ENCODE data around the gene UBASH3B. TPM values are rescaled to one million over a fixed set of nuclear protein-coding genes. Genes with fewer than 3 reads are reported as not detected.

Gene UBASH3B
- total RNA-seq, 1 donor from 2014 or later, result 62.1 TPM

DNA sequence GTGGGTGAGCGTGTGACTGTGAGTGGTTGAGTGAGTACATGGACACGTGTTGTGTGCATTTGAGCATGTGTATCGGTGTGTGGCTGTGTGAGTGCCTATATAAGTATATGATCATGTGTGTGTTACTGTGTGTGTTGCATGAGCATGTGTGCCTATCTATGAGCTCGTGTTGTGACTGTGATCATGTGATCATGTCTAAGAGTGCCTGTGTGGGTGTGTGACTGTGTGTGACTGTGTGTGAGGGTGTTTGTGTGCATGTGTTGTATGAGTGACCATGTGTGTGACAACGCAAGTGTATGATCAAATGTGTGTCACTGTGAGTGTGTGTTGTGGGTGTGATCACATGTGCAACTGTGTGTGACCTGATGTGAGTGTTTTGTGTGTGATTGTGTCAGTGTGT, 88.8 kb downstream of the UBASH3B start:
- peaks cover 5% of the 10 kb centered on the region for H3K36me3 Mint-ChIP-seq (ENCODE audit: low read depth, unreplicated experiment)
- no peaks in the 10 kb centered on the region for H3K9me3 ChIP-seq (ENCODE audit: insufficient read depth, low read depth, low read length)
- no peak overlapping the region for H3K4me3 Mint-ChIP-seq (ENCODE audit: unreplicated experiment)
- H4K20me1 ChIP-seq (ENCODE audit: insufficient read depth, low read length), result peaks cover 63% of the 10 kb centered on the region
- no peak overlapping the region for H3K27ac ChIP-seq (ENCODE audit: low read depth, low read length)
- no peak overlapping the region for H3K27ac Mint-ChIP-seq (ENCODE audit: unreplicated experiment)
- H3K4me1 ChIP-seq (ENCODE audit: insufficient read depth, low read length), result peaks cover 42% of the 10 kb centered on the region
- FAIRE-seq (no peak), DNase-seq (ENCODE audit: low read depth) (no peak)
- no peaks in the 10 kb centered on the region for H3K27me3 ChIP-seq (ENCODE audit: insufficient read depth, low read length)
- H3K9me3 Mint-ChIP-seq (ENCODE audit: unreplicated experiment), result no peaks in the 10 kb centered on the region
- H3K4me2 ChIP-seq (ENCODE audit: low read length), result no peak overlapping the region
- peaks cover 39% of the 10 kb centered on the region for H3K4me1 Mint-ChIP-seq (ENCODE audit: low read depth, unreplicated experiment)
- no peaks in the 10 kb centered on the region for H3K27me3 Mint-ChIP-seq (ENCODE audit: low read depth, unreplicated experiment)
- H3K9ac ChIP-seq (ENCODE audit: low read length), result peak overlapping the region; percentile 26
- H3K36me3 ChIP-seq (ENCODE audit: insufficient read depth, low read length), result no peaks in the 10 kb centered on the region
- no peak overlapping the region for H2AFZ ChIP-seq (ENCODE audit: low read depth, low read length)
- no peak overlapping the region for H3K4me3 ChIP-seq (ENCODE audit: insufficient read depth, low read depth, low read length)
- peaks cover 71% of the 10 kb centered on the region for H3K79me2 ChIP-seq (ENCODE audit: insufficient read depth, low read length)
- TF ChIP-seq, protein P1, sequence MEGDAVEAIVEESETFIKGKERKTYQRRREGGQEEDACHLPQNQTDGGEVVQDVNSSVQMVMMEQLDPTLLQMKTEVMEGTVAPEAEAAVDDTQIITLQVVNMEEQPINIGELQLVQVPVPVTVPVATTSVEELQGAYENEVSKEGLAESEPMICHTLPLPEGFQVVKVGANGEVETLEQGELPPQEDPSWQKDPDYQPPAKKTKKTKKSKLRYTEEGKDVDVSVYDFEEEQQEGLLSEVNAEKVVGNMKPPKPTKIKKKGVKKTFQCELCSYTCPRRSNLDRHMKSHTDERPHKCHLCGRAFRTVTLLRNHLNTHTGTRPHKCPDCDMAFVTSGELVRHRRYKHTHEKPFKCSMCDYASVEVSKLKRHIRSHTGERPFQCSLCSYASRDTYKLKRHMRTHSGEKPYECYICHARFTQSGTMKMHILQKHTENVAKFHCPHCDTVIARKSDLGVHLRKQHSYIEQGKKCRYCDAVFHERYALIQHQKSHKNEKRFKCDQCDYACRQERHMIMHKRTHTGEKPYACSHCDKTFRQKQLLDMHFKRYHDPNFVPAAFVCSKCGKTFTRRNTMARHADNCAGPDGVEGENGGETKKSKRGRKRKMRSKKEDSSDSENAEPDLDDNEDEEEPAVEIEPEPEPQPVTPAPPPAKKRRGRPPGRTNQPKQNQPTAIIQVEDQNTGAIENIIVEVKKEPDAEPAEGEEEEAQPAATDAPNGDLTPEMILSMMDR (IDR thresholded peaks at IDR 0.05; ENCODE audit: insufficient read depth, low read depth, low read length), result no peak
- no peak for TF ChIP-seq EZH2 (IDR thresholded peaks at IDR 0.05; ENCODE audit: insufficient read depth, low read length)

DNA sequence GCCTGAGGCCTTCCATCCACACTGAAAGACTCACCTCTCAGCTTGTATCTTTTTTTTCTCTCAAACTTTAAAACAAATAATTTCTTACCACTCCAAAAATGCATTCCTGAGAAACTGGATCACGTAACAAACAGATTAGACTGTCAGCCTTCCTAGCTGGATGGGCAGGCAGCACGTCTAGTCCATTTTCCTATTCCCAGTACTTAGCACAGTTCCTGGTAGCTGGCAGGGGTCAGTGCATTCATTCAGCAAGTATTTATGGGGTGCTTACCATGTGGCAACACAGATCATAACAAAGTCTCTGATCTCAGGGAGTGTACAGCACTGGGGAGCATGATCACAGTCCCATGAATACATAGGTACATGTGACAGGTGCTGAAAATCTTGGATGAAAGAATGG, 89.6 kb downstream of the UBASH3B start:
- Histone ChIP-seq H3K79me2 (ENCODE audit: insufficient read depth, low read length) (peaks cover 68% of the 10 kb centered on the region), H2AFZ (ENCODE audit: low read depth, low read length) (no peak overlapping the region), H3K4me1 (ENCODE audit: insufficient read depth, low read length) (peaks cover 43% of the 10 kb centered on the region), H3K27me3 (ENCODE audit: insufficient read depth, low read length) (no peaks in the 10 kb centered on the region), H3K4me3 (ENCODE audit: insufficient read depth, low read depth, low read length) (no peak overlapping the region), H3K27ac (ENCODE audit: low read depth, low read length) (no peak overlapping the region), H3K4me2 (ENCODE audit: low read length) (no peak overlapping the region), H3K36me3 (ENCODE audit: insufficient read depth, low read length) (no peaks in the 10 kb centered on the region), H3K9me3 (ENCODE audit: insufficient read depth, low read depth, low read length) (no peaks in the 10 kb centered on the region), H3K9ac (ENCODE audit: low read length) (no peak overlapping the region), H4K20me1 (ENCODE audit: insufficient read depth, low read length) (peaks cover 64% of the 10 kb centered on the region)
- H3K4me3 Mint-ChIP-seq (ENCODE audit: unreplicated experiment), result no peak overlapping the region
- FAIRE-seq, result no peak
- no peak overlapping the region for H3K27ac Mint-ChIP-seq (ENCODE audit: unreplicated experiment)
- H3K27me3 Mint-ChIP-seq (ENCODE audit: low read depth, unreplicated experiment), result no peaks in the 10 kb centered on the region
- TF ChIP-seq, protein P1 (IDR thresholded peaks at IDR 0.05; ENCODE audit: insufficient read depth, low read depth, low read length), result no peak
- no peak for TF ChIP-seq EZH2 (IDR thresholded peaks at IDR 0.05; ENCODE audit: insufficient read depth, low read length)
- H3K36me3 Mint-ChIP-seq (ENCODE audit: low read depth, unreplicated experiment), result peaks cover 5% of the 10 kb centered on the region
- H3K9me3 Mint-ChIP-seq (ENCODE audit: unreplicated experiment), result no peaks in the 10 kb centered on the region
- DNase-seq (ENCODE audit: low read depth), result no peak
- H3K4me1 Mint-ChIP-seq (ENCODE audit: low read depth, unreplicated experiment), result peaks cover 39% of the 10 kb centered on the region

DNA sequence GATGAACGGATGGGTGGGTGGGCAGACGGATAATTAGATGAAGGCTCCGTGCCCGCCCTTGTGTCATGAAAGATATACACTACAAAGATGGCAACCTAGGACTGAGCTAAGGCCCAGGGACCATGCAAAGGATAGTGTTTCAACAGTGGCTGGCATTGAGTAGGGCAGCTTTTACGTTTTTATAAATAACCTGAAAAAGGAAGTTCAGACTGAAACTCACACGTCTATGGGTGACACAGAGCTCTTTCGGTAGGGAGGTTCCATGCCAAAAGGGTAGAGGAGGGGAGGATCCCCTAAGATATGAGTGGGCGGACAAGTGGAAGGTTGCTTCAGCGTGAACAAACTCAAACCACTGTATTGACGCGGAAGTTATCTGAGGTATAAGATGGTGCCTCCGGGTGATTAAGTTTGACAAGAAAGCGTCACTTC, 90.5 kb downstream of the UBASH3B start:
- H3K4me1 ChIP-seq (ENCODE audit: insufficient read depth, low read length), result peaks cover 43% of the 10 kb centered on the region
- peaks cover 40% of the 10 kb centered on the region for H3K4me1 Mint-ChIP-seq (ENCODE audit: low read depth, unreplicated experiment)
- H2AFZ ChIP-seq (ENCODE audit: low read depth, low read length), result no peak overlapping the region
- FAIRE-seq (no peak), DNase-seq (ENCODE audit: low read depth) (no peak)
- no peaks in the 10 kb centered on the region for H3K9me3 ChIP-seq (ENCODE audit: insufficient read depth, low read depth, low read length)
- H3K4me2 ChIP-seq (ENCODE audit: low read length), result no peak overlapping the region
- no peak overlapping the region for H3K9ac ChIP-seq (ENCODE audit: low read length)
- no peak for TF ChIP-seq EZH2 (IDR thresholded peaks at IDR 0.05; ENCODE audit: insufficient read depth, low read length)
- TF ChIP-seq, protein P1 (IDR thresholded peaks at IDR 0.05; ENCODE audit: insufficient read depth, low read depth, low read length), result no peak
- H3K4me3 ChIP-seq (ENCODE audit: insufficient read depth, low read depth, low read length), result no peak overlapping the region
- no peak overlapping the region for H3K27ac ChIP-seq (ENCODE audit: low read depth, low read length)
- no peaks in the 10 kb centered on the region for H3K27me3 ChIP-seq (ENCODE audit: insufficient read depth, low read length)
- H4K20me1 ChIP-seq (ENCODE audit: insufficient read depth, low read length), result peaks cover 69% of the 10 kb centered on the region
- H3K36me3 ChIP-seq (ENCODE audit: insufficient read depth, low read length), result no peaks in the 10 kb centered on the region
- no peak overlapping the region for H3K27ac Mint-ChIP-seq (ENCODE audit: unreplicated experiment)
- H3K27me3 Mint-ChIP-seq (ENCODE audit: low read depth, unreplicated experiment), result no peaks in the 10 kb centered on the region
- H3K79me2 ChIP-seq (ENCODE audit: insufficient read depth, low read length), result peaks cover 70% of the 10 kb centered on the region
- H3K9me3 Mint-ChIP-seq (ENCODE audit: unreplicated experiment), result no peaks in the 10 kb centered on the region
- no peak overlapping the region for H3K4me3 Mint-ChIP-seq (ENCODE audit: unreplicated experiment)
- peaks cover 5% of the 10 kb centered on the region for H3K36me3 Mint-ChIP-seq (ENCODE audit: low read depth, unreplicated experiment)
